ENCODE measurements around the gene MACROD2.

DNA sequence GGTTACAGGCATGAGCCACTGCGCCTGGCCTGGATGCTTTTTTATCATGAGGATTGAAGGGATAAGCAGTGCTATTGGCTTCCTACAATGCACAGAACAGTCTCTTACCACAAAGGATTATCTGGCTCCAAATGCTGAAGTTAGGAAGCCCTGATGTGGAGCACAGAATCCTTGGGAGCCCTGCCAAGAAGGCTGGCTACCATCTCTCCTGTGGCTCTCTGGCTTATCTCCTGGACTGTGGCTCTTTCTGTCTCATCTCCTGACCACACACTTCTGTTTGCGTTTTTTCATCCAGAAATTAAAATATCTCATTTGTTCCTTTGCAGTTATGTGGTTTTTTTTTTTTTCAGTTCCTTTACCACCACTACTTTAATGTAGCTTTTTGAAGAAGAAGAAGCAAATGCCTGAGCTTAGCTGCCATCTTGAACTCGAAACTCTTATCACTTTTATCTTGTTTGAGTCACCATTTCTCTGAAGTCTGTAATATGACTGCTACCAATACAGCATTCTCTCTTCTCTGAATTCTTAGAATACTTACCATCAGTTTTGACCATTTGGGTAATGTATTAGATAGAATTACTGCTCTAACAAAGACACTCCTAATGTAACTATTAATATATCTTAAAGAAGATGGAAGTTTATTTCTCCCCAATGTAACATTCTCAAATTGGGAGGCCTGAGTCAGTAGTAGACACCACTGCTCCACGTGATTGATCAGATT lies 1533.2 kb downstream of the MACROD2 start:
- TF ChIP-seq, protein P1, sequence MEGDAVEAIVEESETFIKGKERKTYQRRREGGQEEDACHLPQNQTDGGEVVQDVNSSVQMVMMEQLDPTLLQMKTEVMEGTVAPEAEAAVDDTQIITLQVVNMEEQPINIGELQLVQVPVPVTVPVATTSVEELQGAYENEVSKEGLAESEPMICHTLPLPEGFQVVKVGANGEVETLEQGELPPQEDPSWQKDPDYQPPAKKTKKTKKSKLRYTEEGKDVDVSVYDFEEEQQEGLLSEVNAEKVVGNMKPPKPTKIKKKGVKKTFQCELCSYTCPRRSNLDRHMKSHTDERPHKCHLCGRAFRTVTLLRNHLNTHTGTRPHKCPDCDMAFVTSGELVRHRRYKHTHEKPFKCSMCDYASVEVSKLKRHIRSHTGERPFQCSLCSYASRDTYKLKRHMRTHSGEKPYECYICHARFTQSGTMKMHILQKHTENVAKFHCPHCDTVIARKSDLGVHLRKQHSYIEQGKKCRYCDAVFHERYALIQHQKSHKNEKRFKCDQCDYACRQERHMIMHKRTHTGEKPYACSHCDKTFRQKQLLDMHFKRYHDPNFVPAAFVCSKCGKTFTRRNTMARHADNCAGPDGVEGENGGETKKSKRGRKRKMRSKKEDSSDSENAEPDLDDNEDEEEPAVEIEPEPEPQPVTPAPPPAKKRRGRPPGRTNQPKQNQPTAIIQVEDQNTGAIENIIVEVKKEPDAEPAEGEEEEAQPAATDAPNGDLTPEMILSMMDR (IDR thresholded peaks at IDR 0.05), result no peak
- TF ChIP-seq EZH2 (IDR thresholded peaks at IDR 0.05; ENCODE audit: borderline replicate concordance, insufficient read depth, low read depth, low read length, poor library complexity, severe bottlenecking), result no peak
